ENCODE data around the gene TRAIP. TPM values are rescaled to one million over a fixed set of nuclear protein-coding genes. Genes with fewer than 3 reads are reported as not detected.

Gene TRAIP
- total RNA-seq, 1 experiment from 2014 or later, result 5.3 TPM

- no peak for DNase-seq (ENCODE audit: extremely low read depth, low read depth)
Observed at GRCh38 chr3:49876567-49876966, 20.2 kb upstream of the TRAIP start.

- DNase-seq (ENCODE audit: extremely low read depth, low read depth), result no peak
Observed at GRCh38 chr3:49873623-49874022, 17.3 kb upstream of the TRAIP start.

GRCh38 chr3:49872801-49873281 is 16.5 kb upstream of the TRAIP start:
- no peak for DNase-seq (ENCODE audit: extremely low read depth, low read depth)

- DNase-seq (ENCODE audit: extremely low read depth, low read depth), result no peak
Observed at GRCh38 chr3:49871531-49872153, 15.3 kb upstream of the TRAIP start.

GRCh38 chr3:49869525-49870126 is 13.3 kb upstream of the TRAIP start, which contains the start of gene CAMKV:
CAMKV (minus strand) TSS chr3:49869906; CDS start chr3:49862388, 7,518 bp downstream.
- DNase-seq (ENCODE audit: extremely low read depth, low read depth), result no peak

GRCh38 chr3:49868862-49869466 is 12.6 kb upstream of the TRAIP start:
- no peak for DNase-seq (ENCODE audit: extremely low read depth, low read depth)

GRCh38 chr3:49867871-49868321 is 11.5 kb upstream of the TRAIP start:
- DNase-seq (ENCODE audit: extremely low read depth, low read depth), result peak; percentile 15

GRCh38 chr3:49867400-49867799 is 11.0 kb upstream of the TRAIP start:
- DNase-seq (ENCODE audit: extremely low read depth, low read depth), result no peak

- DNase-seq (ENCODE audit: extremely low read depth, low read depth), result no peak
Observed at GRCh38 chr3:49865198-49865784, 8.9 kb upstream of the TRAIP start.

GRCh38 chr3:49864505-49864904 is 8.1 kb upstream of the TRAIP start:
- no peak for DNase-seq (ENCODE audit: extremely low read depth, low read depth)

- no peak for DNase-seq (ENCODE audit: extremely low read depth, low read depth)
Observed at GRCh38 chr3:49859576-49860305, 3.4 kb upstream of the TRAIP start.

GRCh38 chr3:49855662-49856061 is 702 bp downstream of the TRAIP start:
- DNase-seq (ENCODE audit: extremely low read depth, low read depth), result no peak

GRCh38 chr3:49845694-49846093 is 10.7 kb downstream of the TRAIP start:
- no peak for DNase-seq (ENCODE audit: extremely low read depth, low read depth)

- DNase-seq (ENCODE audit: extremely low read depth, low read depth), result no peak
Observed at GRCh38 chr3:49844464-49845183, 11.7 kb downstream of the TRAIP start.

GRCh38 chr3:49842843-49843517 is 13.4 kb downstream of the TRAIP start:
- DNase-seq (ENCODE audit: extremely low read depth, low read depth), result no peak

GRCh38 chr3:49841806-49842205 is 14.6 kb downstream of the TRAIP start:
- no peak for DNase-seq (ENCODE audit: extremely low read depth, low read depth)

GRCh38 chr3:49841126-49841696 is 15.2 kb downstream of the TRAIP start:
- DNase-seq (ENCODE audit: extremely low read depth, low read depth), result no peak

GRCh38 chr3:49840388-49840787 is 16.0 kb downstream of the TRAIP start:
- DNase-seq (ENCODE audit: extremely low read depth, low read depth), result no peak

- peak; percentile 65 for DNase-seq (ENCODE audit: extremely low read depth, low read depth)
Observed at GRCh38 chr3:49839193-49839809, 17.1 kb downstream of the TRAIP start.
